Liver (tissue), 3 donors: Measurements from ENCODE around the gene MTOR.

Experiments
- ATF3 ChIP-seq: IDR thresholded peaks from 2 replicates; pipeline ENCODE4 v1.6.1; 2016; ENCODE audit warnings: antibody characterized with exemption
- CTCF ChIP-seq: fragments of 150-350 bp; IDR thresholded peaks from 2 replicates; pipeline ENCODE4 v1.5.1; 2017; ENCODE audit warnings: improper control_type of control experiment, low read depth, low read length; ENCODE audit not compliant: missing input control
- EGR1 ChIP-seq, 2 donors: IDR thresholded peaks; 2 replicates each; pipeline ENCODE4 v1.6.1; 2016 to 2018; ENCODE audit warnings: antibody characterized with exemption in 2 of 2, low read depth in 2 of 2
- GABPA ChIP-seq, 2 donors: IDR thresholded peaks in 1 of 2; conservative IDR thresholded peaks in 1 of 2; 2 replicates each; pipeline ENCODE4 v1.6.1; 2016; ENCODE audit warnings: antibody characterized with exemption in 2 of 2, mild to moderate bottlenecking in 1 of 2, moderate library complexity in 1 of 2
- JUND ChIP-seq, 2 donors: IDR thresholded peaks; 2 replicates each; pipeline ENCODE4 v1.6.1; 2016; ENCODE audit warnings: antibody characterized with exemption in 2 of 2
- MAX ChIP-seq: IDR thresholded peaks from 2 replicates; pipeline ENCODE4 v1.6.1; 2016; ENCODE audit warnings: antibody characterized with exemption
- RAD21 ChIP-seq, 2 donors: IDR thresholded peaks; 2 replicates each; pipeline ENCODE4 v1.6.1; 2016; ENCODE audit warnings: antibody characterized with exemption in 2 of 2, mild to moderate bottlenecking in 2 of 2
- REST ChIP-seq: IDR thresholded peaks from 2 replicates; pipeline ENCODE4 v1.6.1; 2016; ENCODE audit warnings: antibody characterized with exemption, mild to moderate bottlenecking
- RXRA ChIP-seq, 2 donors: IDR thresholded peaks; 2 replicates each; pipeline ENCODE4 v1.6.1; 2017 to 2018; ENCODE audit warnings: antibody characterized with exemption in 2 of 2, mild to moderate bottlenecking in 1 of 2
- SP1 ChIP-seq: IDR thresholded peaks from 2 replicates; pipeline ENCODE4 v1.6.1; 2018; ENCODE audit warnings: antibody characterized with exemption, mild to moderate bottlenecking
- TAF1 ChIP-seq: conservative IDR thresholded peaks from 2 replicates; pipeline ENCODE4 v1.6.1; 2016; ENCODE audit warnings: antibody characterized with exemption, mild to moderate bottlenecking
- YY1 ChIP-seq: IDR thresholded peaks from 2 replicates; pipeline ENCODE4 v1.6.1; 2016; ENCODE audit warnings: antibody characterized with exemption, mild to moderate bottlenecking
- ZBTB33 ChIP-seq: IDR thresholded peaks from 2 replicates; pipeline ENCODE4 v1.6.1; 2016; ENCODE audit warnings: antibody characterized with exemption
- donor health status: healthy.
- donor health status: healthy.

GRCh38 chr1:11067716-11068599 lies 194.4 kb downstream of the MTOR start:
- TF ChIP-seq ATF3 (no peak), REST (no peak), YY1 (no peak), CTCF (no peak), RAD21 (IDR thresholded peaks at IDR 0.05) (no peak), TAF1 (no peak), EGR1 (IDR thresholded peaks at IDR 0.05; ENCODE audit: low read depth in 2 of 2) (no peak), ZBTB33 (no peak), SP1 (no peak), GABPA (IDR thresholded peaks at IDR 0.05 in 1 of 2, conservative IDR thresholded peaks at IDR 0.05 in 1 of 2) (no peak), JUND (IDR thresholded peaks at IDR 0.05) (no peak), MAX (no peak), RXRA (IDR thresholded peaks at IDR 0.05) (no peak)
